Mesenchymal stem cell (in vitro differentiated cells and primary cell): ENCODE measurements around the gene STIMATE.

Experiments used
- DNase-seq: peaks from one replicate; pipeline ENCODE4 v3.0.0-alpha.2; 2013
- H2AFZ ChIP-seq: one replicate; pipeline ENCODE4 v1.6.1; 2013; ENCODE audit warnings: low read depth, mild to moderate bottlenecking, control low read depth, inconsistent platforms, low read length, moderate library complexity
- H2AK5ac ChIP-seq: 2 replicates; pipeline ENCODE4 v1.6.1; 2013; ENCODE audit warnings: low read length, moderate library complexity, mild to moderate bottlenecking, inconsistent platforms; ENCODE audit not compliant: severe bottlenecking
- H2BK120ac ChIP-seq: one replicate; pipeline ENCODE4 v1.6.1; 2013; ENCODE audit warnings: low read depth, mild to moderate bottlenecking, inconsistent platforms, low read length, moderate library complexity
- H2BK12ac ChIP-seq, 2 experiments: one replicate each; pipeline ENCODE4 v1.6.1; 2013; ENCODE audit warnings: inconsistent platforms in 2 of 2, low read length in 2 of 2, mild to moderate bottlenecking in 2 of 2, moderate library complexity in 2 of 2, control low read depth in 1 of 2
- H2BK15ac ChIP-seq: one replicate; pipeline ENCODE4 v1.6.1; 2013; ENCODE audit warnings: mild to moderate bottlenecking, low read depth, inconsistent platforms; ENCODE audit not compliant: poor library complexity, severe bottlenecking
- H2BK5ac ChIP-seq: 2 replicates; pipeline ENCODE4 v1.6.1; 2013; ENCODE audit warnings: low read depth, mild to moderate bottlenecking, low read length, control low read depth, inconsistent platforms; ENCODE audit not compliant: poor library complexity, severe bottlenecking
- H3K14ac ChIP-seq, 2 experiments: one replicate each; pipeline ENCODE4 v1.6.1; 2013; ENCODE audit warnings: inconsistent platforms in 2 of 2, low read length in 2 of 2, control low read depth in 1 of 2, mild to moderate bottlenecking in 1 of 2, moderate library complexity in 1 of 2
- H3K18ac ChIP-seq, 2 experiments: one replicate each; pipeline ENCODE4 v1.6.1; 2013; ENCODE audit warnings: inconsistent platforms in 2 of 2, low read length in 2 of 2, control low read depth in 1 of 2, low read depth in 1 of 2, mild to moderate bottlenecking in 1 of 2
- H3K23ac ChIP-seq, 2 experiments: one replicate each; pipeline ENCODE4 v1.6.1; 2013; ENCODE audit warnings: inconsistent platforms in 2 of 2, low read length in 2 of 2, mild to moderate bottlenecking in 2 of 2, moderate library complexity in 2 of 2, control low read depth in 1 of 2
- H3K27ac ChIP-seq: 2 replicates; pipeline ENCODE4 v1.5.1; 2013; ENCODE audit warnings: mild to moderate bottlenecking, moderate library complexity, low read length, control low read depth, inconsistent platforms; ENCODE audit not compliant: poor library complexity, severe bottlenecking
- H3K27me3 ChIP-seq, 2 experiments: 2 replicates each; pipeline versions ENCODE4 v1.6.1 to v1.7.0; 2013; ENCODE audit warnings: low read length in 2 of 2, mild to moderate bottlenecking in 2 of 2, moderate library complexity in 2 of 2, control low read depth in 1 of 2, inconsistent platforms in 1 of 2; ENCODE audit not compliant: control insufficient read depth in 1 of 2, insufficient read depth in 1 of 2
- H3K36me3 ChIP-seq, 2 experiments: 2 replicates each; pipeline versions ENCODE4 v1.6.1 to v1.7.0; 2013; ENCODE audit warnings: low read length in 2 of 2, control low read depth in 1 of 2, inconsistent platforms in 1 of 2, low read depth in 1 of 2, mild to moderate bottlenecking in 1 of 2; ENCODE audit not compliant: insufficient read depth in 2 of 2, control insufficient read depth in 1 of 2
- H3K4ac ChIP-seq, 2 experiments: one replicate each; pipeline ENCODE4 v1.6.1; 2013; ENCODE audit warnings: inconsistent platforms in 2 of 2, low read length in 2 of 2, mild to moderate bottlenecking in 2 of 2, moderate library complexity in 2 of 2, control low read depth in 1 of 2, low read depth in 1 of 2
- H3K4me1 ChIP-seq: 2 replicates; pipeline ENCODE4 v1.6.1; 2013; ENCODE audit warnings: low read depth, low read length, control low read depth; ENCODE audit not compliant: control insufficient read depth, insufficient read depth
- H3K4me2 ChIP-seq: 2 replicates; pipeline ENCODE4 v1.6.1; 2013; ENCODE audit warnings: low read length, mild to moderate bottlenecking, inconsistent platforms; ENCODE audit not compliant: poor library complexity, severe bottlenecking
- H3K4me3 ChIP-seq, 2 experiments: 2 replicates each; pipeline versions ENCODE4 v1.5.1 to v1.7.0; 2013; ENCODE audit warnings: low read length in 2 of 2, mild to moderate bottlenecking in 2 of 2, control low read depth in 1 of 2, low read depth in 1 of 2; ENCODE audit not compliant: insufficient read depth in 1 of 2
- H3K79me1 ChIP-seq: replicated peaks from 2 replicates; pipeline ENCODE4 v1.6.1; 2013; ENCODE audit warnings: mild to moderate bottlenecking, control low read depth, low read length, inconsistent platforms; ENCODE audit not compliant: poor library complexity, severe bottlenecking
- H3K9ac ChIP-seq: 2 replicates; pipeline ENCODE4 v1.7.0; 2013; ENCODE audit warnings: mild to moderate bottlenecking, low read length, moderate library complexity
- H3K9me3 ChIP-seq: 2 replicates; pipeline ENCODE4 v1.7.0; 2013; ENCODE audit warnings: mild to moderate bottlenecking, low read length; ENCODE audit not compliant: control insufficient read depth
- H4K8ac ChIP-seq: one replicate; pipeline ENCODE4 v1.6.1; 2013; ENCODE audit warnings: inconsistent platforms, mild to moderate bottlenecking, low read length, moderate library complexity
- H4K91ac ChIP-seq: one replicate; pipeline ENCODE4 v1.6.1; 2013; ENCODE audit warnings: mild to moderate bottlenecking, low read length, inconsistent platforms
- WGBS: methylation state at CpG from one replicate; pipeline ENCODE4 v1.1.7; 2013; ENCODE audit warnings: mixed read lengths; 5-methylcytosine and 5-hydroxymethylcytosine counted together

The STIMATE gene

GRCh38 chr3:52830535-52831258 lies 66.7 kb downstream of the STIMATE start, which contains the start of gene ITIH4:
TSS of gene ITIH4 (minus strand) at chr3:52830672. CDS start at chr3:52830642, 30 bp downstream.
- Histone ChIP-seq H2BK5ac (no peak within 1 kb of the TSS), H3K14ac (peak within 1 kb of the TSS in 1 of 2 experiments; percentile 80), H3K4me3 (no peak within 1 kb of the TSS), H4K8ac (no peak within 1 kb of the TSS), H3K18ac (peak within 1 kb of the TSS in 1 of 2 experiments; percentile 28), H3K4me1 (peaks cover 52% of the 10 kb centered on the region), H3K9me3 (no peaks in the 10 kb centered on the region), H2BK120ac (no peak within 1 kb of the TSS), H4K91ac (no peak within 1 kb of the TSS), H2AK5ac (peak within 1 kb of the TSS; percentile 20), H3K4ac (no peak within 1 kb of the TSS), H3K4me2 (no peak within 1 kb of the TSS), H3K79me1 (no peaks in the 10 kb centered on the region), H3K27ac (no peak within 1 kb of the TSS), H2AFZ (no peak within 1 kb of the TSS), H3K36me3 (peaks cover 0 to 13% of the 10 kb centered on the region in 2 experiments), H3K9ac (no peak within 1 kb of the TSS), H2BK15ac (no peak within 1 kb of the TSS), H3K27me3 (peaks cover 0 to 16% of the 10 kb centered on the region in 2 experiments), H3K23ac (no peak within 1 kb of the TSS), H2BK12ac (no peak within 1 kb of the TSS)
- 83% methylated on average over 15 of the region's 16 CpGs for WGBS
- DNase-seq: no peak

GRCh38 chr3:52829906-52830463 lies 67.4 kb downstream of the STIMATE start:
- no peak overlapping the region for H3K4ac ChIP-seq
- no peak overlapping the region for H2BK12ac ChIP-seq
- H3K4me1 ChIP-seq: peaks cover 48% of the 10 kb centered on the region
- H3K36me3 ChIP-seq: peaks cover 0 to 13% of the 10 kb centered on the region in 2 experiments
- H2AFZ ChIP-seq: no peak overlapping the region
- no peak overlapping the region for H2BK15ac ChIP-seq
- H4K91ac ChIP-seq: no peak overlapping the region
- H3K79me1 ChIP-seq: no peaks in the 10 kb centered on the region
- H4K8ac ChIP-seq: no peak overlapping the region
- H3K18ac ChIP-seq: no peak overlapping the region
- no peaks in the 10 kb centered on the region for H3K9me3 ChIP-seq
- no peak overlapping the region for H2BK5ac ChIP-seq
- H3K27me3 ChIP-seq: peaks cover 0 to 16% of the 10 kb centered on the region in 2 experiments
- no peak overlapping the region for H2BK120ac ChIP-seq
- 86% methylated on average over 8 of the region's 10 CpGs for WGBS
- H2AK5ac ChIP-seq: no peak overlapping the region
- H3K4me2 ChIP-seq: no peak overlapping the region
- H3K14ac ChIP-seq: peak overlapping the region in 1 of 2 experiments; percentile 80
- no peak overlapping the region for H3K4me3 ChIP-seq
- no peak for DNase-seq
- H3K9ac ChIP-seq: no peak overlapping the region
- H3K23ac ChIP-seq: no peak overlapping the region
- no peak overlapping the region for H3K27ac ChIP-seq

GRCh38 chr3:52829482-52829881 lies 67.9 kb downstream of the STIMATE start:
- no peak overlapping the region for H2AFZ ChIP-seq
- H4K91ac ChIP-seq: no peak overlapping the region
- no peak overlapping the region for H2BK15ac ChIP-seq
- H3K36me3 ChIP-seq: peaks cover 0 to 13% of the 10 kb centered on the region in 2 experiments
- H3K79me1 ChIP-seq: no peaks in the 10 kb centered on the region
- no peak overlapping the region for H3K4me2 ChIP-seq
- H3K9ac ChIP-seq: no peak overlapping the region
- no peak overlapping the region for H2AK5ac ChIP-seq
- H3K14ac ChIP-seq: no peak overlapping the region
- no peak overlapping the region for H2BK5ac ChIP-seq
- no peak overlapping the region for H3K18ac ChIP-seq
- no peak overlapping the region for H3K4me3 ChIP-seq
- H3K4me1 ChIP-seq: peaks cover 43% of the 10 kb centered on the region
- H3K27ac ChIP-seq: no peak overlapping the region
- H3K9me3 ChIP-seq: no peaks in the 10 kb centered on the region
- no peak overlapping the region for H2BK120ac ChIP-seq
- WGBS: 78% methylated on average over 2 of the region's 3 CpGs
- H3K27me3 ChIP-seq: peaks cover 0 to 16% of the 10 kb centered on the region in 2 experiments
- no peak for DNase-seq
- H3K4ac ChIP-seq: no peak overlapping the region
- H3K23ac ChIP-seq: no peak overlapping the region
- no peak overlapping the region for H2BK12ac ChIP-seq
- no peak overlapping the region for H4K8ac ChIP-seq

- Histone ChIP-seq H3K4me1 (peaks cover 40% of the 10 kb centered on the region), H2AK5ac (peak overlapping the region; percentile 11), H4K8ac (no peak overlapping the region), H3K4me2 (peak overlapping the region; percentile 34), H3K4me3 (no peak overlapping the region), H2BK12ac (no peak overlapping the region), H3K79me1 (no peaks in the 10 kb centered on the region), H3K18ac (no peak overlapping the region), H3K36me3 (peaks cover 0 to 3% of the 10 kb centered on the region in 2 experiments), H4K91ac (no peak overlapping the region), H2BK120ac (no peak overlapping the region), H3K14ac (no peak overlapping the region), H2AFZ (no peak overlapping the region), H3K23ac (no peak overlapping the region), H3K27ac (peak overlapping the region; percentile 48), H2BK15ac (no peak overlapping the region), H3K27me3 (peaks cover 0 to 13% of the 10 kb centered on the region in 2 experiments), H3K9me3 (no peaks in the 10 kb centered on the region), H3K9ac (no peak overlapping the region), H3K4ac (no peak overlapping the region), H2BK5ac (no peak overlapping the region)
- WGBS: 78% methylated on average over 9 of the region's 10 CpGs
- DNase-seq: no peak
Measured at GRCh38 chr3:52827866-52828376, 69.4 kb downstream of the STIMATE start.
